DOHH2 (cell line): ENCODE data around the gene B4GALNT1.

Experiments
- EZH2phosphoT487 ChIP-seq: fragments of 200-600 bp; sonication (generic); IDR thresholded peaks from 2 replicates; pipeline ENCODE4 v1.6.1; 2017; ENCODE audit warnings: borderline replicate concordance, mild to moderate bottlenecking, antibody characterized with exemption, low read length, moderate library complexity, mixed read lengths
- TF ChIP-seq, protein P1 (sequence below): fragments of 200-600 bp; sonication (generic); IDR thresholded peaks from one replicate; pipeline ENCODE4 v1.5.1; 2014; ENCODE audit warnings: antibody characterized with exemption, mild to moderate bottlenecking, low read depth, low read length; ENCODE audit not compliant: poor library complexity, severe bottlenecking

- TF ChIP-seq, protein P1, sequence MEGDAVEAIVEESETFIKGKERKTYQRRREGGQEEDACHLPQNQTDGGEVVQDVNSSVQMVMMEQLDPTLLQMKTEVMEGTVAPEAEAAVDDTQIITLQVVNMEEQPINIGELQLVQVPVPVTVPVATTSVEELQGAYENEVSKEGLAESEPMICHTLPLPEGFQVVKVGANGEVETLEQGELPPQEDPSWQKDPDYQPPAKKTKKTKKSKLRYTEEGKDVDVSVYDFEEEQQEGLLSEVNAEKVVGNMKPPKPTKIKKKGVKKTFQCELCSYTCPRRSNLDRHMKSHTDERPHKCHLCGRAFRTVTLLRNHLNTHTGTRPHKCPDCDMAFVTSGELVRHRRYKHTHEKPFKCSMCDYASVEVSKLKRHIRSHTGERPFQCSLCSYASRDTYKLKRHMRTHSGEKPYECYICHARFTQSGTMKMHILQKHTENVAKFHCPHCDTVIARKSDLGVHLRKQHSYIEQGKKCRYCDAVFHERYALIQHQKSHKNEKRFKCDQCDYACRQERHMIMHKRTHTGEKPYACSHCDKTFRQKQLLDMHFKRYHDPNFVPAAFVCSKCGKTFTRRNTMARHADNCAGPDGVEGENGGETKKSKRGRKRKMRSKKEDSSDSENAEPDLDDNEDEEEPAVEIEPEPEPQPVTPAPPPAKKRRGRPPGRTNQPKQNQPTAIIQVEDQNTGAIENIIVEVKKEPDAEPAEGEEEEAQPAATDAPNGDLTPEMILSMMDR, result no peak
- TF ChIP-seq EZH2phosphoT487, result no peak
Measured at GRCh38 chr12:57666897-57667296, 33.9 kb upstream of the B4GALNT1 start.
